Calu3 (cell line): ENCODE measurements around the gene SLC39A9. TPM values are rescaled to one million over a fixed set of nuclear protein-coding genes. Genes with fewer than 3 reads are reported as not detected.

ENCODE experiments used
- BruUV-seq: library from RNA; stranded (reverse); fragments of 400-500 nt; replicated peaks from 2 replicates; lab custom pipeline; 2021; lab: Mats Ljungman, UMichigan
- CTCF ChIA-PET: fragments of 300-600 bp; sonication (Branson Sonifier 250); formaldehyde crosslinking; loops from one replicate; lab custom pipeline; 2022; ENCODE audit warnings: antibody characterized with exemption; lab: Charles Lee
- DNase-seq: peaks from one replicate; pipeline ENCODE4 v3.0.0; 2022
- H3K27ac Mint-ChIP-seq: one replicate; pipeline ENCODE4 v1.8.0; 2022; ENCODE audit warnings: mixed read lengths; ENCODE audit not compliant: unreplicated experiment
- H3K27me3 Mint-ChIP-seq: one replicate; pipeline ENCODE4 v1.8.0; 2022; ENCODE audit warnings: mixed read lengths; ENCODE audit not compliant: unreplicated experiment
- H3K36me3 Mint-ChIP-seq: one replicate; pipeline ENCODE4 v1.8.0; 2022; ENCODE audit warnings: mild to moderate bottlenecking, moderate library complexity, mixed read lengths; ENCODE audit not compliant: insufficient read depth, unreplicated experiment
- H3K4me1 Mint-ChIP-seq: one replicate; pipeline ENCODE4 v1.8.0; 2022; ENCODE audit warnings: mild to moderate bottlenecking, low read depth, mixed read lengths; ENCODE audit not compliant: unreplicated experiment
- H3K4me3 Mint-ChIP-seq: one replicate; pipeline ENCODE4 v1.8.0; 2022; ENCODE audit warnings: mild to moderate bottlenecking, low read depth, moderate library complexity, mixed read lengths; ENCODE audit not compliant: unreplicated experiment
- H3K9me3 Mint-ChIP-seq: one replicate; pipeline ENCODE4 v1.8.0; 2022; ENCODE audit warnings: low read depth, mixed read lengths; ENCODE audit not compliant: unreplicated experiment
- intact Hi-C: fragments of 100-400 bp; cut with micrococcal nuclease; formaldehyde crosslinking; loops from one replicate; pipeline ENCODE4 v1.10.0; 2022; ENCODE audit not compliant: unreplicated experiment
- total RNA-seq: library from RNA; stranded (reverse); gene quantifications from 2 replicates; pipeline ENCODE4 v1.2.3, GENCODE V29; 2022
- TF ChIP-seq, protein P1 (sequence below): fragments of 200-600 bp; IDR thresholded peaks from one replicate; pipeline ENCODE4 v1.8.0; 2022; ENCODE audit warnings: antibody characterized with exemption; ENCODE audit not compliant: unreplicated experiment

Gene SLC39A9
- total RNA-seq, 1 experiment from 2014 or later: 94.7 TPM

DNA sequence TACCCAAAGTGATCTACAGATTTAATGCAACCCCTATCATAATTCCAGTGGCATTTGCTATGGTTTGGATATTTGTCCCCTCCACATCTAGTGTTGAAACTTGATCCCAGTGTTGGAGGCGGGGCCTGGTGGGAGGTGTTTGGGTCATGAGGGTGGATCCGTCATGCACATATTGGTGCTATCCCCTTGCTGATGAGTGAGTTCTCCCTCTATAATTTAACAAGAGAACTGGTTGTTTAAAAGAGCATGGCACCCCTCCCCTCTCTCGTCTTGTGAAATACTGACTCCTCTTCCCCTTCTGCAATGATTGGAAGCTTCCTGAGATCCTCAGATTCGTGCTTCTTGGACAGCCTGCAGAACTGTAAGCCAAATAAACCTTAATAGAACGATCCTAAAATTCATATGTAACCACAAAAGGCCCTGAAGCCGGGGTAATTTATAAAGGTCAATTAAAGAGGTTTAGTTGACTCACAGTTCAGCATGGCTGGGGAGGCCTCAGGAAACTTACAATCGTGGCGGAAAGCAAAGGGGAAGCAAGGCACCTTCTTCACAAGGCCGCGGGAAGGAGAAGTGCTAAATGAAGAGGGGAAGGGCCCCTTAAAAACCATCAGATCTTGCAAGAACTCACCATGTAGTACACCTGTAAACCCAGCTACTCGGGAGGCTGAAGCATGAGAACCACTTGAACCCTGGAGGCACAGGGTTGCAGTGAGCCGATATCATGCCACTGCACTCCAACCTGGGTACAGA is 41.2 kb downstream of the SLC39A9 start:
- H3K4me3 Mint-ChIP-seq: no peak overlapping the region
- no peaks in the 10 kb centered on the region for H3K36me3 Mint-ChIP-seq
- TF ChIP-seq, protein P1, sequence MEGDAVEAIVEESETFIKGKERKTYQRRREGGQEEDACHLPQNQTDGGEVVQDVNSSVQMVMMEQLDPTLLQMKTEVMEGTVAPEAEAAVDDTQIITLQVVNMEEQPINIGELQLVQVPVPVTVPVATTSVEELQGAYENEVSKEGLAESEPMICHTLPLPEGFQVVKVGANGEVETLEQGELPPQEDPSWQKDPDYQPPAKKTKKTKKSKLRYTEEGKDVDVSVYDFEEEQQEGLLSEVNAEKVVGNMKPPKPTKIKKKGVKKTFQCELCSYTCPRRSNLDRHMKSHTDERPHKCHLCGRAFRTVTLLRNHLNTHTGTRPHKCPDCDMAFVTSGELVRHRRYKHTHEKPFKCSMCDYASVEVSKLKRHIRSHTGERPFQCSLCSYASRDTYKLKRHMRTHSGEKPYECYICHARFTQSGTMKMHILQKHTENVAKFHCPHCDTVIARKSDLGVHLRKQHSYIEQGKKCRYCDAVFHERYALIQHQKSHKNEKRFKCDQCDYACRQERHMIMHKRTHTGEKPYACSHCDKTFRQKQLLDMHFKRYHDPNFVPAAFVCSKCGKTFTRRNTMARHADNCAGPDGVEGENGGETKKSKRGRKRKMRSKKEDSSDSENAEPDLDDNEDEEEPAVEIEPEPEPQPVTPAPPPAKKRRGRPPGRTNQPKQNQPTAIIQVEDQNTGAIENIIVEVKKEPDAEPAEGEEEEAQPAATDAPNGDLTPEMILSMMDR: no peak
- H3K4me1 Mint-ChIP-seq: peaks cover 7% of the 10 kb centered on the region
- CTCF ChIA-PET: interaction anchor here (0.9 kb wide), 1 partner anchor 20 kb away, joined by 3 read pairs; no protein-coding TSS in a partner anchor
- DNase-seq: no peak
- H3K9me3 Mint-ChIP-seq: no peaks in the 10 kb centered on the region
- no peak overlapping the region for H3K27ac Mint-ChIP-seq
- H3K27me3 Mint-ChIP-seq: no peaks in the 10 kb centered on the region
- intact Hi-C loops: no loop called here
- no TSS peak for BruUV-seq

DNA sequence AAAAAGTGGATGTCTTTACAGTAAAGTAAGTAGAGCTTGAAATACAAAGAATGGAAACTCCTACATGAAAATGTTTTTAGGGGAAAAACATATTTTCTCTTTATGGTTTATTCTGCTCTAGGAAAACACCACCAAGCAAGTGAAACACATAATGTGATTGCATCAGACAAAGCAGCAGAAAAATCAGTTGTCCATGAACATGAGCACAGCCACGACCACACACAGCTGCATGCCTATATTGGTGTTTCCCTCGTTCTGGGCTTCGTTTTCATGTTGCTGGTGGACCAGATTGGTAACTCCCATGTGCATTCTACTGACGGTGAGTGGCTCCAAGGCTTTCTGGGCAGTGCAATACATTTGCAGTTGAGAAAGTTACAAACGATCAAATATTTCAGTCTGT is 43.5 kb downstream of the SLC39A9 start:
- Mint-ChIP-seq H3K27me3 (no peaks in the 10 kb centered on the region), H3K27ac (no peak overlapping the region), H3K9me3 (no peaks in the 10 kb centered on the region), H3K4me1 (no peaks in the 10 kb centered on the region), H3K4me3 (no peak overlapping the region), H3K36me3 (no peaks in the 10 kb centered on the region)
- no TSS peak for BruUV-seq
- DNase-seq: no peak
- CTCF ChIA-PET: no interaction called here
- TF ChIP-seq, protein P1: no peak
- intact Hi-C loops: no loop called here

DNA sequence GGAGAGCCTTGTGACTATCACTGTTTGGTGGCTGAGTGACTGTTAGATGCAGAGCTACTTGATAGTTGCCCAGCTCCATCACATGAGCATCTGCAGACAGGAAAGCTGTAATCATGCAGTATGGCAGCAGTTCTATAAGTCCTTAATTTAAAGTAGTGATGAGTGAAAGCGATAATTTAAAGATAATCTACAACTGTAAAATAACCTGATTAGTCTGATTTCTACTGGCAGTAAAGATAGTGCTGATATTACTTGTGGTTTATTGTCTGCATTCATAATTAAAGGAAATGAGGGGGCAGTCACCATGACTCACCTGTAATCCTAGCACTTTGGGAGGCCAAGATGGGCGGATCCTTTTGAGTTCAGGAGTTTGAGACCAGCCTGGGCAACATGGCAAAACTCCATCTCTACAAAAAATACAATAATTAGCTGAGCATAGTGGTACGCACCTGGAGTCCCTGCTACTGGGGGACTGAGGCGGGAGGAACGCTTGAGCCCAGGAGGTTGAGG is 44.9 kb downstream of the SLC39A9 start:
- intact Hi-C loops: no loop called here
- no peak for DNase-seq
- Mint-ChIP-seq H3K27me3 (no peaks in the 10 kb centered on the region), H3K27ac (no peak overlapping the region), H3K36me3 (no peaks in the 10 kb centered on the region), H3K4me3 (no peak overlapping the region), H3K4me1 (no peaks in the 10 kb centered on the region), H3K9me3 (no peaks in the 10 kb centered on the region)
- CTCF ChIA-PET: interaction anchor here (0.6 kb wide), 1 partner anchor 9 kb away, joined by 5 read pairs; no protein-coding TSS in a partner anchor
- BruUV-seq: no TSS peak
- TF ChIP-seq, protein P1: no peak

DNA sequence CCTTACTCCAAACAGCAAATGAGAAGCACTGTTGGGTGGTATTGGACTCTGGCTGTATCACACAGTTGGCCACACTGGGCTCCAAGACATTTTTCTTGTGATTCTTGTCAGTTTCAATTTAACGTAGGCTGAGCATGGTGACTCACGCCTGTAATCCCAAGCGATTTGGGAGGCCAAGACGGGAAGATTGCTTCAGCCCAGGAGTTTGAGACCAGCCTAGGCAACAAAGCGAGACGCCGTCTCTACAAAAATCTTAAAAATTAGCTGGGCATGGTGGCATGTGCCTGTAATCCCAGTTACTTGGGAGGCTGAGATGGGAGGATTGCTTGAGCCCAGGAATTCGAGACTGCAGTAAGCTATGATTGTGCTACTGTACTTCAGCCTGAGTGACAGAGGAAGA is 50.7 kb downstream of the SLC39A9 start:
- no peak overlapping the region for H3K4me3 Mint-ChIP-seq
- DNase-seq: no peak
- no TSS peak for BruUV-seq
- H3K9me3 Mint-ChIP-seq: no peaks in the 10 kb centered on the region
- H3K4me1 Mint-ChIP-seq: no peaks in the 10 kb centered on the region
- CTCF ChIA-PET: interaction anchor here (0.6 kb wide), 1 partner anchor 27 kb away, joined by 4 read pairs; no protein-coding TSS in a partner anchor
- TF ChIP-seq, protein P1: no peak
- no peaks in the 10 kb centered on the region for H3K36me3 Mint-ChIP-seq
- no peak overlapping the region for H3K27ac Mint-ChIP-seq
- intact Hi-C loops: no loop called here
- H3K27me3 Mint-ChIP-seq: no peaks in the 10 kb centered on the region
